ENCODE results near the gene GNL1.
A peak's percentile ranks its signal among the peaks of the same experiment; 100 is the strongest.

Gene GNL1

DNA sequence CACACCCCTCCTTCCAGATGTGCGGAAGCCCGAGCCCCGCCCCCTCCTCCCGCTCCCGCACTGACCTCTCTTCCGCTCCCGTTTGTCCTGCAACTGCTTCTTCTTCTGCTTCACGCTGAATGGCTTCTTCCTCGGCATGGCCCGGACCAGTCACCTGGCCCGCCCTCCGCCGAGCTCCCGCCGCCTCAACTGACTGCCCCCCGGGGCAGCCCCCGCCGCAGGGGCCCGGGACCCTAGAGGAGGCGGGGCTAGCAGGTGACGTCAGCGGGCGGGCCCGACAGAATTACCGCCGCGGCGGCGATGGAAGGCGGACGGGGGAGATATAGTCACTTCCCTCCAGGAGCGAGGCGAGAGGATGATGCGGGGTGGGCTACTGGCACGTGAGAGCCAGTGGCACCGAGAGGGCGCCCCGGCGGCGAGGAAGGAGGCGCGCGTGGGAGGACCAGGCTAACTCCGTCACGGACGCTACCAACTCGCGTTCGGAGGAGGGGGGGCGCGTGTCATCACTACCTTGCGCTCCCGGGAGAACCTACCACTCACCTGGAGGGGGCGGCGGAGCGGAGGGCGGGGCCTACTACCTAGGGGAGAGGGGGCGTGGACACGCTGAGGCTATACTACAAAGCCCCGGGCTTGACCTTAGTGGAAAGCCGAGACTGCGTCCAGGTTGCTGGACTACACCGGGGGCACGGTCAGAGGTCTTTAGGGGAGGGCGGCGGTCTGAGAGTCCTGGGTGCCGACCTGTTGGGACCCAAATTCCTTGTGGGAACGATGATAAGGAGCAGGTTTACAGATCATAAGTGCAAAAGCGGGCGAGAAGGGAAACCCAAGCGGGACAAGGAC, at the start of gene GNL1:
Gene GNL1 (minus strand): TSS at position 424 of the 840 bp plus-strand sequence. CDS start 286 bp downstream, at position 138.
- peak; percentile 95 to 98 for DNase-seq (ENCODE audit: extremely low read depth in 1 of 2, low read depth in 1 of 2)

GRCh38 chr6:30603961-30604360, 47.7 kb upstream of the GNL1 start:
- no peak for DNase-seq (ENCODE audit: extremely low read depth in 1 of 2, low read depth in 1 of 2)

GRCh38 chr6:30601815-30602641, 45.7 kb upstream of the GNL1 start:
- DNase-seq (ENCODE audit: extremely low read depth in 1 of 2, low read depth in 1 of 2) = no peak

GRCh38 chr6:30601436-30601814, 45.1 kb upstream of the GNL1 start:
- no peak for DNase-seq (ENCODE audit: extremely low read depth in 1 of 2, low read depth in 1 of 2)

GRCh38 chr6:30600451-30600961, 44.2 kb upstream of the GNL1 start:
- DNase-seq (ENCODE audit: extremely low read depth in 1 of 2, low read depth in 1 of 2) = no peak

- no peak for DNase-seq (ENCODE audit: extremely low read depth in 1 of 2, low read depth in 1 of 2)
Measured at GRCh38 chr6:30599625-30600324, 43.5 kb upstream of the GNL1 start.

DNA sequence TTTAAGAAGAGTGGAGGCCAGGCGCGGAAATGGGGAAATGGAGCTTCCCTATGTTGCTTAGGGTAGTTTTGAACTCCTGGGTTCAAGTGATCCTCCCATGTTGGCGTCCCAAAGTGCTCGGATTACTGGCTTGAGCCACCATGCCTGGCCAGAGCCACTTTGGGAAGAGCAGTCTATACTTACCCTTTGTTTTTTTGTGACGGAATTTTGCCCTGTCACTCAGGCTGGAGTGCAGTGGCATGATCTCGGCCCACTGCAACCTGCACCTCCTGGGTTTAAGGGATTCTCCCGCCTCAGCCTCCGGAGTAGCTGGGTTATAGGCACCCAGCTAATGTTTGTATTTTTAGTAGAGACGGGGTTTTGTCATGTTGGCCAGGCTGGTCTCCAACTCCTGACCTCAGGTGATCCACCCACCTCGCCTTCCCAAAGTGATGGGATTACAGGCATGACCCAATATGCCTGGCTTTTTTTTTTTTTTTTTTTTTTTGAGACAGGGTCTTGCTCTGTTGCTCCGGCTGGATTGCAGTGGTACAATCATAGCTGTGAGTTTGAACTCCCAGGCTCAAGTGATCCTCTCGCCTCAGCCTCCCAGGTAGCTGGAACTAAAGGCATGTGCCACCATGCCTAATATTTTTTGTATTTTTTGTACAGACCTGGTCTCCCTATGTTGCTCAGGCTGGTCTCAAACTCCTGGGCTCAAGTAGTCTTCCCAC, 42.8 kb upstream of the GNL1 start:
- no peak for DNase-seq (ENCODE audit: extremely low read depth in 1 of 2, low read depth in 1 of 2)

DNA sequence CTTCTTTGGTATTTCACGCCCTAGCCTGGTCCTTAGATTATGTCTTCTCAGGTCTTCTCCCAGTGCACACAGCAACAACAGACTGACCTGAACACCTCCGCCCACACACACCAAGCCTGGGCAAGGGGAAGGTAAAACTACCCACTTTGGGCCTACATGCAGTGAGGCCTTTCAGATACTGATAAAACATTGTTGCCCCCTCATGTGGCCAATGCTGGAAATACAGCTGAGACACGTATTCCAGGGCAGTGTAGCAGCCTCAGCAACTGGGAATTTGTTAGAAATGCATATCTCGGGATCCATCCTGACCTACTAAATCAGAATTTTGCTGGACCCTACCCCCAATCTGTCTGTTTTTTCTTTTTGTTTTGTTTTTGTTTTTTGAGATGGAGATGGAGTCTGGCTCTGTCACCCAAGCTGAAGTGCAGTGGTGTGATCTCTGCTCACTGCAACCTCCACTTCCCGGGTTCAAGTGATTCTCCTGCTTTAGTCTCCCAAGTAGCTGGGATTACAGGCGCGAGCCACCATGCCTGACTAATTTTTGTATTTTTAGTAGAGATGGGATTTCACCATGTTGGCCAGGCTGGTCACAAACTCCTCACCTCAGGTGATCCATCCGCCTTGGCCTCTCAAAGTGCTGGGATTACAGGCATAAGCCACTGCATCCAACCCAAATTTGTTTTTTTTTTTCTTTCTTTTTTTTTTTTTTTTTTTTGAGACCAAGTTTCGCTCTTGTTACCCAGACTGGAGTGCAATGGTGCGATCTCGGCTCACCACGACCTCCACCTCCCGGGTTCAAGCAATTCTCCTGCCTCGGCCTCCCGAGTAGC, 41.2 kb upstream of the GNL1 start:
- peak; percentile 45 to 64 for DNase-seq (ENCODE audit: extremely low read depth in 1 of 2, low read depth in 1 of 2)

- DNase-seq (ENCODE audit: extremely low read depth in 1 of 2, low read depth in 1 of 2) = no peak
Measured at GRCh38 chr6:30592287-30592686, 36.0 kb upstream of the GNL1 start.

- no peak for DNase-seq (ENCODE audit: extremely low read depth in 1 of 2, low read depth in 1 of 2)
Measured at GRCh38 chr6:30591008-30591407, 34.7 kb upstream of the GNL1 start.

- DNase-seq (ENCODE audit: extremely low read depth in 1 of 2, low read depth in 1 of 2) = no peak
Measured at GRCh38 chr6:30590509-30590908, 34.2 kb upstream of the GNL1 start.

GRCh38 chr6:30589754-30590358, 33.6 kb upstream of the GNL1 start:
- no peak for DNase-seq (ENCODE audit: extremely low read depth in 1 of 2, low read depth in 1 of 2)

- DNase-seq (ENCODE audit: extremely low read depth in 1 of 2, low read depth in 1 of 2) = no peak
Measured at GRCh38 chr6:30583921-30584320, 27.6 kb upstream of the GNL1 start.

DNA sequence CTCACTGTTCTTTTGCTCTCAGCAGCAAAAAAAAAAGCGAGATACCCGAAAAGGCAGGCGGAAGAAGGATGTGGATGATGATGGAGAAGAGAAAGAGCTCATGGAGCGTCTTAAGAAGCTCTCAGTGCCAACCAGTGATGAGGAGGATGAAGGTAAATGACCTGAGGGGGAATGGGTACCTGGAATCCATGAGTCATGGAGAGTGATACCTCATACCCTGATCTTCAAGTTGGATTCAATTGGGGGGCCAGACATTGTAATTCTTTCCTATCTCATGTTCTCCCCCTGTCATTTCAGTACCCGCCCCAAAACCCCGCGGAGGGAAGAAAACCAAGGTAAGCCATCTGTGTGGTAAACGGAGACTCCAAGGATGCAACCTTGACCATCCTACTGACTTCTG, 21.8 kb upstream of the GNL1 start:
- no peak for DNase-seq (ENCODE audit: extremely low read depth in 1 of 2, low read depth in 1 of 2)

GRCh38 chr6:30573113-30573512, 16.8 kb upstream of the GNL1 start:
- DNase-seq (ENCODE audit: extremely low read depth in 1 of 2, low read depth in 1 of 2) = no peak

GRCh38 chr6:30572148-30572547, 15.9 kb upstream of the GNL1 start:
- DNase-seq (ENCODE audit: extremely low read depth in 1 of 2, low read depth in 1 of 2) = no peak

DNA sequence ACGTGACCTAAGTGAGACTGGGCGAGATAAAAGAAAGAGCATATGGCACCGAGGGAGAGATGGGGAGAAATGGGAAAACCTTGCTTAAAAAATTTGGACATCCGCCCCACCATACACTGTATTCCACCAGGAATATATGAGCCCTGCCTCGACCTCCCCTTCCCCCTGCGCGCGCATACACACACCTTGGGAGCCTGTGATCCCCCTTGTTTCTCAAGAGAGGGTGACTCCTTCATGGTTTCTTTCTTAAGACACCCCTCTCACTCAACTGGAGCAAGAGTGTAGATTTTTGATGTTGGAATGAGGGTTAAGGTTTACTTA, 15.4 kb upstream of the GNL1 start:
- DNase-seq (ENCODE audit: extremely low read depth in 1 of 2, low read depth in 1 of 2) = no peak

DNA sequence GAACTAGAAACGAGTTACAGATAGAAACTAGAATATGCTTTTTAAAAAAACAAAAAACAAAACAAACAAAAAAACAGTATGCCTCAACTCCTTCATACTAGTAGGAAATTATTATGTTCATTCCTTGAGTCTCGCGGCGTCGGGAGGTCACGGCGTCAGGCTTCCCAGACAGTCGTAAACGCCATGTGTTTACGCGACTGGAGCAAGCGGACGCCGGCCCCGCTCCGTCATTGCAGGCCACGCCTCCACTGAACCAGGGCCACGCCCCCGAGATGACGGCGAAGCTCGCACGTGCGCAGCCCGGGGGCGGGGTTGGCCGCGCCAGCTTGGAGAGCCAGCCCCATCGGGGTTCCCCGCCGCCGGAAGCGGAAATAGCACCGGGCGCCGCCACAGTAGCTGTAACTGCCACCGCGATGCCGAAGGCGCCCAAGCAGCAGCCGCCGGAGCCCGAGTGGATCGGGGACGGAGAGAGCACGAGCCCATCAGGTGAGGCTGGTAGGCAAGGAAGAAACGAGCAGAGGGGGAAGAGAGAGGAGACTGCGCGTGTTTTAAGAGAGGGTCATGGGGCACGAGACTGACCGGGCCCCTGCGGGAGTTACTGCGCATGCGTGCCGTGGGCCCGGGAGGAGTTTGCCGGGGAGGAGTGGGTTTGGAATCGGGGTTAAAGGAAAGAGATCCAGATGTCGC, 14.9 kb upstream of the GNL1 start, which contains the start of gene ABCF1:
Gene ABCF1 (plus strand): TSS at position 368 of the 687 bp plus-strand sequence. CDS start 46 bp downstream, at position 414.
- peak; percentile 96 to 97 for DNase-seq (ENCODE audit: extremely low read depth in 1 of 2, low read depth in 1 of 2)

GRCh38 chr6:30570740-30571074, 14.4 kb upstream of the GNL1 start:
- DNase-seq (ENCODE audit: extremely low read depth in 1 of 2, low read depth in 1 of 2) = no peak
